ENCODE data around the gene OGT. TPM values are rescaled to one million over a fixed set of nuclear protein-coding genes. Genes with fewer than 3 reads are reported as not detected.

The OGT gene
- 63.3 and 78.9 TPM in 2 replicates for total RNA-seq

GRCh38 chrX:71532753-71533425, at the start of gene OGT:
Gene OGT, plus strand, starts transcription at chrX:71533104. Its CDS starts 196 bp downstream, at chrX:71533300.

GRCh38 chrX:71578253-71579135, 45.6 kb downstream of the OGT start, which contains the start of gene GCNA:
Gene GCNA, plus strand, starts transcription at chrX:71578437. Its CDS starts 2,385 bp downstream, at chrX:71580822.

GRCh38 chrX:71618303-71618721, 85.4 kb downstream of the OGT start, which contains the start of gene CXCR3:
Gene CXCR3, minus strand, starts transcription at chrX:71618511. Its CDS starts 62 bp downstream, at chrX:71618449.

Other genes with a start within 250 kb of the OGT start
- 387 and 421 TPM in 2 replicates for gene NONO, start 249.5 kb upstream of the OGT start, total RNA-seq
- gene ITGB1BP2, start 231.4 kb upstream of the OGT start, total RNA-seq, result 0.85 and 3.6 TPM in 2 replicates
- 35.7 and 43.3 TPM in 2 replicates for gene TAF1, start 166.7 kb upstream of the OGT start, total RNA-seq
- gene GCNA, start 45.3 kb downstream of the OGT start, total RNA-seq, result 1.5 and 2.0 TPM in 2 replicates
- not detected in 2 replicates for gene CXCR3, start 85.4 kb downstream of the OGT start, total RNA-seq
- not detected in 2 replicates for gene CXorf49, start 185.2 kb downstream of the OGT start, total RNA-seq
- not detected in 2 replicates for gene CXorf49B, start 230.2 kb downstream of the OGT start, total RNA-seq